Stimulated activated CD4-positive, alpha-beta T cell treated with anti-CD3 and anti-CD28 coated beads, Interleukin-15, amount 100 ng/mL, for 48 hours (primary cell): ENCODE measurements around the gene HPD.
A peak's percentile ranks its signal among the peaks of the same experiment; 100 is the strongest.

Experiments used
- DNase-seq, 2 donors: peaks; one replicate each; pipeline ENCODE4 v3.0.0-alpha.2; 2020; ENCODE audit warnings: low read depth in 2 of 2

HPD gene

DNA sequence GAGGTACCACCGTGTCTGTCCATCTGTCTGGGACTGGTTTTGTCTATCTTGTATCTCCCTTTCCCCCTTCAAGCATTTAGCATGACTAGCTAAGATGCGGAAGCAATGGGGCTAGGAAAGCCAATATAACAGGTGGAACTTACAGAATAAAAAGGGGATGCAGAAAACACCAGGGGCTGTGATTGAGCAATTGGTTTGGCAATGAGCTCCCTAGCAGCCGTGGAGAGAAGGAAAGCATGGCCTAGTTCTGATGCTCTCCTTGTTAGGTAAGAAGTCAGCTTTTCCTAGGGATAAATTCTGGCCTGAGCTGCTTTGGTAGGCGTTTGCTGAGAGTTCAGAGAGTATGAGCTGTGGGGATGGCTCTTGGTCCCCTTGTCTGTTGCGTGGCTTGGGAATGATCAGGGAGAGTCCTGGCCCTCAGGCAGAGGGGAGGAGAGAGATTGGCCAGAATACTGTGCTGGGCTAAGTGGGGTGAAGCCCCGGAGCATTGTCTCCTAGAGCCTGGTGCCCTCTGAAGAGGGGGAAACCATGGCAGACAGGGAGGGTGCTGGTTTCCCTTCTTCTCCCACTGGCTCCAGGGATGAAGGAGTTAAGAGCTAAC, 47.7 kb downstream of the HPD start:
- DNase-seq, result no peak

GRCh38 chr12:121810234-121810817, 48.3 kb downstream of the HPD start:
- no peak for DNase-seq

GRCh38 chr12:121809712-121810116, 48.9 kb downstream of the HPD start:
- DNase-seq, result no peak

- DNase-seq, result no peak
Observed at GRCh38 chr12:121808623-121809022, 50.0 kb downstream of the HPD start.

GRCh38 chr12:121807642-121808347, 50.9 kb downstream of the HPD start:
- DNase-seq, result no peak

DNA sequence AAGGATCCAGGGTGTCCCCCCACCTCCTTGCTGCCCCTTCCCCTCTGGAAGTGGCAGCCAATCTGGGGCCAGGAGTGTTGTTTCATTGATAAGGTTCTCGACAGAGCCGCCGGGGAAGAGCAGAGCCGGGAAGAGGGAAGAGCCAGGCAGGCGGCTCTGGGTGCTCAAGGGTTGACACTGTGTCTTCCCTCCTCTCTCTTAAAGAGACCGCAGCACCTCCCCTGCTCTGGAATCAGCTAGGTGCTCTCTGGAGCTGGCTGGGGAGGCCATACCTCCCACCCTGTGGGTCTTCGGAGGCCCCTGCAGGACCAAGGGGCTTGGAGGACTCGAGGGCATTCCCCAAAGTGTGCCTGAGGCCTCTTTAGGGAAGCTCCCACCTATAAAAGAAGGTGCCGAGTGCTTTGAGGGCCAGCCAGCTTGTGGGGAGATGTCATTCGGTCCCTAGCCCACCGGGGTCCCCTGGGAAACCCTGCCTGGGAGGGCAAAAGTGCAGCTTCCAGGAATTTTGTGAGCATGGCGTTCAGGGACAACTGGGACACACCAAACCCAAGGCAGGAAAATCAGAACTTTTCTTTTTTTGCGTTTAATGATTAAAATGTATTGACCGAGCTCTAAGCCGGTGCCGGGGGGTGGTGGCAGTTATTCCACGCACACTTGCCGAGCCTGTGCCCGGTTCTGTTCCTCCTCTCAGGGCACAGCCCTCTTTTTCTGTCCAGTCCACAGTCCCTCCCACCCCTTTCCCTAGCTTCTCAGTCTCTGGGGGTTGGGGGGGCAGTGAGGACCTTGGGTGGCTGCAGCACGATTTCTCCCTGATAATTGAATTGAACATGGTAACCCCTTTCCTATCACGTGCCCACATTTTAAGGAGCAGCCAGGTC, 51.9 kb downstream of the HPD start:
- DNase-seq, result no peak

DNA sequence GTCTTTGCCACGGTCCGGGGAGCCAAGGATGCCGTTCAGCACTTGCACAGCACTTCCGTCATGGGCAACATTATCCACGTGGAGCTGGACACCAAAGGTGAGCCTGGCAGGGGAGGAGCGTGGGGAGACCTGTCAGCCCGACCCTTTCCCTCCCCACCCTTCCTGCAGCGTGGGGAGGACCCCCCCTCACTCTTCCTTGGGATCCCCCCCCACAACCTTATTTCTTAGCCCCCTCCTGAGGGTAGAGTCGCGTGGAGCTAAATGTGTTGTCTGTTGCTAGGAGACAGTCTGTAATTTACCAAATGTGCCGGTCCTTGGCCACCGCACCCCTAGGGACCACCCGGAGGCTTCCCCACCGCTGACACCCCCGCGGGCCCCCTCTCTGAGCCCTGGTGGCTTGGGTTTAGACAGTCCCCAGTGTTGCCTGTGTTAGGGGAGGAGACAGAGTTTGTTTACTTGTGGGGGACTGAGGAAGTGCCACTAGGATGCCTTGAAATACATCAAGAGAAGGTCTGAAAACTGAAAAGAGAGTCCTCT, 52.6 kb downstream of the HPD start:
- no peak for DNase-seq

DNA sequence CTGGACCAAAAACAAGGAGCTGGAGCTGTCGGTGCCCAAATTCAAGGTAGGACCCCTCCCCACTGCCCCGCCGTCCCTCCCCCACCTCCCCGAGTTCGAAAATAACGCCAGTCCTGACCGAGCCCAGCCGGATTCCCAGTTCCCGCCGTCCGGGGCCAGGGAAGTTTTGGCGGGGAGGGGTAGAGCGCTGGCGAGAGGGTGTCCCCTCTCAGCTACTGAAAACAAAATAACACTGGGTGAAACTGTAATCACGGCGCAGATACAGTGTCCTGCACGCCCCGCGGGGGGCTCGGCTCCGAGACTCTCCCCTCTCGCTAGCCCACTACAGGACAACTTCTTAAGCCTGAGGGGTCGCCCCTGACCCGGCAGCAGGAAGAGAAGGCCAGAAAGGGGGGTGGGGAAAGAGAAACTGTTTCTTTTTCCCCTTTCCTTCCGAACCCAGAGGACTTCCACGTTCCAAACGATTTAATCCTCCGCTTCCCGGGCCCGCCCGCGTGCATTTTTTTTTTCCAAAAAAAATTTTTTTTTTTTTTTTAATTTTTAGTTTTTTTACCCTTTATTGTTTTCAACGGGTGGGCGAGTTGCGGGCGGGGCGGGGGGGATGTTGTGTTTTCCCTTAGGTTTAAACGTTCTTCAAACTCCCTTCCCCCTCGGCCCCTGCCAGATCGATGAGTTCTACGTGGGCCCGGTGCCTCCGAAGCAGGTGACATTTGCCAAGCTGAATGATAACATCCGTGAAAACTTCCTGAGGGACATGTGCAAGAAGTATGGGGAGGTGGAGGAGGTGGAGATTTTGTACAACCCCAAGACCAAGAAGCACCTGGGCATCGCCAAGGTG, 53.3 kb downstream of the HPD start:
- no peak for DNase-seq

DNA sequence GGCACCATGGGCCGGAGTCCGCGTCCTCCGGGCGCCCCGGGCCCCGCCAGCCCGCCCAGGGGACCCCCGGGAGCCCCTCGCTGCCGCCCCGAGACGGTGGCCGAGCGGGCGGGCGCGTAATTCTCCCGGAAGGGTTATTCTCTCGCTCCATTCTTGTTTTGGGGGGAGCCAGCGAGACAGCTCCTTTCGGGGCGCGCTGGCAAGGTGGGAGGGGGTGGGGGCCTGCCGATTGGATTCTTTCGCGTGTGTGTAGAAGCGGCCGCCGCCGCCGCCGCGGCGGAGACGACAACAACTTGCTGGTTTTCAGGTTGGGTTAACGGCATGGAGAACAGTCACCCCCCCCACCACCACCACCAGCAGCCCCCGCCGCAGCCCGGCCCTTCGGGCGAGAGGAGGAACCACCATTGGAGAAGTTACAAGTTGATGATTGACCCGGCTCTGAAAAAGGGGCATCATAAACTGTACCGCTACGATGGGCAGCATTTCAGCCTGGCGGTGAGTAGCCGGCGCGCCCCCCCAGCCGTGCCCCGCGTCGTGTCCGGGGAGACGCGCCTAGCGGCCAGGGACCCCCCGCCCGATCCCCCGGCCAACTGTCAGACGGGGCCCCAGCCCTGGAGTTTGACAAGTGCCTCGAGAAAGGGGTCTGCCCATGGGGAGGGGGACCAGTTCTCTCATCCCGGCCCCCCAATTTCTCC, 54.1 kb downstream of the HPD start:
- DNase-seq, result no peak

- DNase-seq, result no peak
Observed at GRCh38 chr12:121803861-121804416, 54.7 kb downstream of the HPD start, which contains the start of gene SETD1B. Gene SETD1B, plus strand, starts transcription at chr12:121804009. Its CDS starts 729 bp downstream, at chr12:121804738.

GRCh38 chr12:121802843-121803698, 55.6 kb downstream of the HPD start:
- peak; percentile 80 to 85 for DNase-seq

GRCh38 chr12:121802485-121802842, 56.2 kb downstream of the HPD start:
- DNase-seq, result no peak

DNA sequence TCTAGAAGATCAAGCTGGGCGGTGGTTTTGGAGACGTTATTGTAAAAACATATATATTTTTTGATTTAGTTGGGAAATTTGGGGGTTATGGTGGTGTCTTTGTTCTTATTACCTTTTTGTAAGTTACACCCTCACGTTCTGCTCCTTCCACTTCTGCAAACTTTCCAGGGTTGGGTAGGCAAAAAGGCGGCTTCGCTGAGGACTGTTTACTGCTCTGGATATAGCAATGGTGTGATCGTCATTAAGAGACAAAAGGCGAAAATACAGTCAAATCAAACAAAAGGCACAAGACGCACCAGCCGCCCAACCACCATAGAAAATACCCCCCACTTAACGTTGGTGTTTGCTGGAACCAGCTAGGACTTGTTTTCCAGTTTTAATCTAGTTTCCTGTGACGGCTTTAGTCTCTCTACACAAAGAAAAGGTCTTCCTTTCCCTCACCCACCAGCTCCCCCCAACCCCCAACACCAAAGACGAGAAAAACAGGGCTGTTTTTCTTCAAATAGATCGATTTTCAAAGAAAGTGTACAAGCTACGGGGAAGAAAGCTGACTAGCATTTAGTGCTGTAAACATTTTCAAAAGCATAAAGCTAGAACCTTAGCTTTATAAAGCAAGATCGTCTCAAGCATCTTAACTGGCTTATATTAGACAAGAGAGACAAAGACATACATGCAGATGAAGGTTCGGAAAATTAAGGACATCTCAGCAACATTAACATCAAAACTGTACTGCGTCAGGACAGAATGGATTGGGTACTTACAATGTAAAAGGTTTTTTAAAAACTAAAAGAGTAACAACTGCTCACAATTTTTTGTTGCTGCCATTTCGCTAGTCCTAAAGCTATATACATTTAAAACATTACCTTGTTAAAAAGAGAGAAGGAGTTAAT, 56.8 kb downstream of the HPD start:
- no peak for DNase-seq

GRCh38 chr12:121800694-121801594, 57.7 kb downstream of the HPD start:
- no peak for DNase-seq

DNA sequence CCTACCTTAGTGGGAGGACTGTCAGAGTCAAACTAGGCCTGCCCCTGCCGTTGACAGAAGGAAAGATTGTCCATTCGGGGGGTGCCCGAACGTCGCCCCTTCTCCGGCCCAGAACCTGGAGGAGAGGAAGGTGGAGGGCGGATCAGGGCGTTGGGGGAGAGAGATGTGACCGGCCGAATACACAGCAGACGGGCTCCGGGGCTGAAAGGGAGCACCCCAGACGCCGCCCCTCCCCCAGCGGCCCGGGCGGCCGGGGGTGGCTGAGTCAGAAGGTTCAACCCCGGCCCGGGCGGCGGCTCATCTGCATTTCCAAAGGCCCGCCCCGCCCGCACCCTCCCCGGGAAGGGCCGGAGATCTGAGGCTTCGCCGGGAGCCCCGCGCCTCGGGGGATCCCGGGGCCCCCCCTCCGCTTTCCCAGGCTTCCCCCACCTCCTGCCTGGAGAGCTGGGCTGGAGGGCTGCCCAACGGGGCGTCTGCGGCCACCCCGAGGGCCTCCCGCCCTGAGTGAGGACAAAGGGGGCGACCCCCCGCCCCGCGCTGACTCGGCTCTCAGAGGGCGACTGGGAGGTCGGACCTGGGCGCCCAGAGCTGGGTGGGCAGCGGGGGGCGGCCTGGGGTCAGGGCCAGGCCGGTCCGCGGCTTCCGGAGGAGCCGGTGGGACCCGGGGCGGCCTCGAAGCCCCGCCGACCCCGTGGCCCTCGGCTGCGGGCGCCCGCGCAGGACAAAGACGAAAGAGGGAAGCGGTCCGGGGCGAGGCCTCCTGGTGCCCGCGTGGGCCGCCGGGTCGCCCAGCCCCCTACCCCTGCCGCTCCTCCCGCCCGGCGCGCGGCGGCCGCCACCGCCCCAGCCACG, 58.6 kb downstream of the HPD start:
- peak in 1 of 2 donors; percentile 81 for DNase-seq

DNA sequence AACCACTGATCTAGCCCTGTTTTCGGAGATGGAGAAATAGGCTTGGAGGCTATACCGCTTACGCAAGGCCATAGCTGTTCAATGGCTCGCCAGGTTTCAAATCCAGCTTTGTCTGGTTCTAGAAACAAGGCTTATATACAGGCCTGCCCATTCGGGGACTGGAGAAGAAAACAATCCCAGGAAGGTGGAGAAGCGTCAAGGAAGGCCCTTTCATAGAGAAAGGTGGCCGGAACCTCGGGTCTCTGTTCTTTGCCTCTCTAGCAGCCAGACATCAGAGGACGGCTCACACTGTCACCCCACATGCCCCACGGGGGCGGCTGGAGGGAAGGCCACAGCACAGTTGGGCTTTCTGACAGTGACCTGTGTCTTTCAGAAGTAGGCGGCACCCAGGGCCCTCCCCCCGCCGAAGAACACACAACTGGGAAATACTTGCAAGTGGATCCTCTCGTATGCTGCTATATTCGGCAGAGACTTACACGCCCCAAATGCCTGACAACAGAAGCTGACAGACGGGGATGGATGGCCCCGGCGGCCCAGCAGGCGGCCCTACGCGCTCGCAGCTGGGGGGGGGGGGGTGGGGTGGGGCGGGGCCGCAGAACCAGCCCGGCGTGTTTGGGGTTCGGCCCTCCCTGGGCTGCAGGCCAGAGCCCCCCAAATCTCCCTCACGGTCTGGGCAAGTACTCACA, 59.4 kb downstream of the HPD start:
- no peak for DNase-seq
